Measurements from ENCODE around the gene TAS2R30.

DNA sequence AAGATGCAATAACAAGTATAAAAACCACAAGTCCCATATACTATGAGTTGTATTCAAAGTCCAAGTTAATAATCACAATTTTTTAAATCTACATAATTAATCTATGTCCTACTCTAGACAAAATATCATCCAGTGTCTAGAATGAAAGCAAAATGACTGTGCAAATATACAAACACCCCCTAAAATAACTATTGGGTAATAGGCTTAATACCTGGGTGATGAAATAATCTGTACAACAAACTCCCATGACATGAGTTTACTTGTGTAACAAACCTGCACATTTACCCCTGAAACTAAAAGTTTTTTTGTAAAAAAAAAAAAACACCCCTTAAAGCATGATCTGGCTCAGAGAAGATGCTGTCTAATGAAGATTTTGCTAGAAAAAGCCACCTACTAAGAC is 48.1 kb upstream of the TAS2R30 start:
- TF ChIP-seq, protein P1, sequence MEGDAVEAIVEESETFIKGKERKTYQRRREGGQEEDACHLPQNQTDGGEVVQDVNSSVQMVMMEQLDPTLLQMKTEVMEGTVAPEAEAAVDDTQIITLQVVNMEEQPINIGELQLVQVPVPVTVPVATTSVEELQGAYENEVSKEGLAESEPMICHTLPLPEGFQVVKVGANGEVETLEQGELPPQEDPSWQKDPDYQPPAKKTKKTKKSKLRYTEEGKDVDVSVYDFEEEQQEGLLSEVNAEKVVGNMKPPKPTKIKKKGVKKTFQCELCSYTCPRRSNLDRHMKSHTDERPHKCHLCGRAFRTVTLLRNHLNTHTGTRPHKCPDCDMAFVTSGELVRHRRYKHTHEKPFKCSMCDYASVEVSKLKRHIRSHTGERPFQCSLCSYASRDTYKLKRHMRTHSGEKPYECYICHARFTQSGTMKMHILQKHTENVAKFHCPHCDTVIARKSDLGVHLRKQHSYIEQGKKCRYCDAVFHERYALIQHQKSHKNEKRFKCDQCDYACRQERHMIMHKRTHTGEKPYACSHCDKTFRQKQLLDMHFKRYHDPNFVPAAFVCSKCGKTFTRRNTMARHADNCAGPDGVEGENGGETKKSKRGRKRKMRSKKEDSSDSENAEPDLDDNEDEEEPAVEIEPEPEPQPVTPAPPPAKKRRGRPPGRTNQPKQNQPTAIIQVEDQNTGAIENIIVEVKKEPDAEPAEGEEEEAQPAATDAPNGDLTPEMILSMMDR (IDR thresholded peaks at IDR 0.05; ENCODE audit: poor library complexity, severe bottlenecking): no peak
- TF ChIP-seq, protein P2, sequence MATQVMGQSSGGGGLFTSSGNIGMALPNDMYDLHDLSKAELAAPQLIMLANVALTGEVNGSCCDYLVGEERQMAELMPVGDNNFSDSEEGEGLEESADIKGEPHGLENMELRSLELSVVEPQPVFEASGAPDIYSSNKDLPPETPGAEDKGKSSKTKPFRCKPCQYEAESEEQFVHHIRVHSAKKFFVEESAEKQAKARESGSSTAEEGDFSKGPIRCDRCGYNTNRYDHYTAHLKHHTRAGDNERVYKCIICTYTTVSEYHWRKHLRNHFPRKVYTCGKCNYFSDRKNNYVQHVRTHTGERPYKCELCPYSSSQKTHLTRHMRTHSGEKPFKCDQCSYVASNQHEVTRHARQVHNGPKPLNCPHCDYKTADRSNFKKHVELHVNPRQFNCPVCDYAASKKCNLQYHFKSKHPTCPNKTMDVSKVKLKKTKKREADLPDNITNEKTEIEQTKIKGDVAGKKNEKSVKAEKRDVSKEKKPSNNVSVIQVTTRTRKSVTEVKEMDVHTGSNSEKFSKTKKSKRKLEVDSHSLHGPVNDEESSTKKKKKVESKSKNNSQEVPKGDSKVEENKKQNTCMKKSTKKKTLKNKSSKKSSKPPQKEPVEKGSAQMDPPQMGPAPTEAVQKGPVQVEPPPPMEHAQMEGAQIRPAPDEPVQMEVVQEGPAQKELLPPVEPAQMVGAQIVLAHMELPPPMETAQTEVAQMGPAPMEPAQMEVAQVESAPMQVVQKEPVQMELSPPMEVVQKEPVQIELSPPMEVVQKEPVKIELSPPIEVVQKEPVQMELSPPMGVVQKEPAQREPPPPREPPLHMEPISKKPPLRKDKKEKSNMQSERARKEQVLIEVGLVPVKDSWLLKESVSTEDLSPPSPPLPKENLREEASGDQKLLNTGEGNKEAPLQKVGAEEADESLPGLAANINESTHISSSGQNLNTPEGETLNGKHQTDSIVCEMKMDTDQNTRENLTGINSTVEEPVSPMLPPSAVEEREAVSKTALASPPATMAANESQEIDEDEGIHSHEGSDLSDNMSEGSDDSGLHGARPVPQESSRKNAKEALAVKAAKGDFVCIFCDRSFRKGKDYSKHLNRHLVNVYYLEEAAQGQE (IDR thresholded peaks at IDR 0.05; ENCODE audit: borderline replicate concordance): no peak
- TF ChIP-seq EP300 (conservative IDR thresholded peaks at IDR 0.05; ENCODE audit: poor library complexity, severe bottlenecking) (no peak), SMC3 (conservative IDR thresholded peaks at IDR 0.05; ENCODE audit: poor library complexity) (no peak), POLR2AphosphoS5 (IDR thresholded peaks at IDR 0.05) (no peak), EZH2 (IDR thresholded peaks at IDR 0.05; ENCODE audit: borderline replicate concordance, insufficient read depth, low read length, poor library complexity, severe bottlenecking) (no peak)
